ENCODE data around the gene CCL25.
"Not testable (repeated sequence)": the region's sequence is repeated elsewhere in the genome, so short reads cannot be mapped to it uniquely, and the experiment has no call there.

The CCL25 gene

GRCh38 chr19:8052464-8052859 is at the start of gene CCL25:
TSS of gene CCL25 (plus strand) at chr19:8052760. CDS start at chr19:8053050, 290 bp downstream.
- DNase-seq (ENCODE audit: low spot score), result no peak

DNA sequence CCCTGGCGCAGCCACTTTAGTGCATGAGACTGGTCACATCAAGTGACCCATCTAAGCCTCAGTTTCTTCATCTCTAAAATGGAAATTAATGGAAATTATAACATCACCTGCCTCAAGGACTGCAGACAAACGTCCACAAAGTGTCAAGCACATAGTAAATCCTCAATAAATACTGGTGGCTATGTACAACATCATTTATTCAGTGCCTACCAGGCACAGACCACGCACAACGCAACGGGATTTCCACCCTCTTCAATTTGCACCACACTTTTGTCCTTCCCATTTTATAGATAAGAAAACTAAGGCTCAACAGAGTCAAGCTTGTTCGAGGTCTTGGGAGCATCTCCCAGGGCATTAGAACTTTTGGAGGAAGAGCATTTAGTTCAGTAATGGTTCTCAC is 48.6 kb upstream of the CCL25 start:
- DNase-seq (ENCODE audit: low spot score), result no peak

GRCh38 chr19:8004723-8005513 is 47.6 kb upstream of the CCL25 start:
- peak; percentile 66 for DNase-seq (ENCODE audit: low spot score)

DNA sequence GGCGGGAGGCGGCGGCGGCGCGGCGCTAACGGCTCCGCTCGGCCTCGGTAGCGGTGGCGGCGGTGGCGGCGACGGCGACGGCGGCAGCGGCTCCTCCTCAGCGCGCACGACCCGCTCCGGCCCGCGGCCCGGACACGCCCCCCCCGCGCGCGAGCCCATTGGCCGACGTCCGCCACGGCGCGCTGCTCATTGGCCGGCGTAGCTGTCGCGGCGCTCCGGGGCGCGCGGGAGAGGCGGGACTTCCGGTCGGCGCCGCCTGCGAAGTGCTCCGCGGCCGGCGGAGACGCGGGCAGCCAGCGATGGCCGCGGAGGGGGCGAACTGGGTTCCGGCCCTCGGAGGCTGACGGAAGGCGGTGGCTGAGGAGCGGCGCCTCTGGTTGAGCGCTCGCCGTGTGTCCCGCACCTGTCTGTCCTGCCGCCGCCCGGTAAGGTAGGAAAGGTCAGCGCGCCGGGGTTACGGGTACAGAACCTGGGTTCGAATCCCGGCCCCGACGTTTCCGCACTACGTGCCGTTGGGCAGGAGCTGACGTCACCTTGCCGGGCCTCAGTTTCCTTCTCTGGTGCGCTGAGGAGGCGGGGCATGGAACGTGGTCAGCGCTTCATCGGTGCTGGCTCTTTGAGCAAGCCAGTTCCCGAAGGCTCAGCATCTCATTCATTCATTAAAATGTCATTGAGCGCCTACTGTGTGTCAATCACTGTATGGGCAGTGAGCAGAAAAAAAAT is 46.9 kb upstream of the CCL25 start, which contains the start of gene ELAVL1:
ELAVL1 (minus strand) TSS at position 108 of the 723 bp plus-strand sequence. CDS start 13,826 bp downstream, outside the sequence.
- peak; percentile 98 for DNase-seq (ENCODE audit: low spot score)

GRCh38 chr19:8017808-8018207 is 34.8 kb upstream of the CCL25 start:
- no peak for DNase-seq (ENCODE audit: low spot score)

DNA sequence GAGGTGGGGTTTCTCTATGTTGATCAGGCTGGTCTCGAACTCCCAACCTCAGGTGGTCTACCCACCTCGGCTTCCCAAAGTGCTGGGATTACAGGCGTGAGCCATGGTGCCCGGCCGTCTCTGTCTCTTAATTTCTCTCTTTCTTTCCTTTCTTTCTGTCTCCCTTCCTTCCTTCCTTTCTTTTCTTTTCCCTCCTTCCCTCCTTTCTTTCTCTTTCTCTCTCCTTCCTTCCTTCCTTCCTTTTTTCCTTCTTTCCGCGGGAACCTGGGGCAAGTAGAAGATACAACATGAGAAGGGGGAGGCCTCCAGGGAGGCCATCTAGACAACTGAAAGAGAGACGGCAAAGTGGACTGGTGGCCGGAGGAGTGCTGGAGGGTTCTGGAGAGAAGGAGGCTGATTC is 31.9 kb upstream of the CCL25 start:
- DNase-seq (ENCODE audit: low spot score), result no peak

DNA sequence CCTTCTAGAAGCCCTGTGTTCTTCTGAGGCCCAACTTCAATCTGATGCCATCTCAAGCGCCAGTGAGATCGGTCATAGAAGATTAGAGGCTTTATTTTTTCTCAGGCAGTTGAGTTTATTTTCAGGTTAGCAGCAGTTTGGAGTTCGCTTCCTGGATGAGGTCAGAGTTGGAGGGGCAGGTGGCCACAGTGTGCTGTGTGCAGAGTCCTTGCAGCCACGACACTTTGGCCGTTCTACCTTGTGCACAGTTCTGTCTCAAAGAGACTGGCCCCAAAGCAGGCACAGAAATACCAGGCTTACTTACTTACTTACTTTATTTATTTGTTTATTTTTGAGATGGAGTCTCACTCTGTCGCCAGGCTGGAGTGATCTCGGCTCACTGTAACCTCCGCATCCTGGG is 31.2 kb upstream of the CCL25 start:
- no peak for DNase-seq (ENCODE audit: low spot score)

- no peak for DNase-seq (ENCODE audit: low spot score)
Observed at GRCh38 chr19:8022275-8022674, 30.3 kb upstream of the CCL25 start.

GRCh38 chr19:8023371-8023770 is 29.2 kb upstream of the CCL25 start:
- DNase-seq (ENCODE audit: low spot score), result no peak

- not testable (repeated sequence) for DNase-seq (ENCODE audit: low spot score)
Observed at GRCh38 chr19:8024256-8024655, 28.3 kb upstream of the CCL25 start.

DNA sequence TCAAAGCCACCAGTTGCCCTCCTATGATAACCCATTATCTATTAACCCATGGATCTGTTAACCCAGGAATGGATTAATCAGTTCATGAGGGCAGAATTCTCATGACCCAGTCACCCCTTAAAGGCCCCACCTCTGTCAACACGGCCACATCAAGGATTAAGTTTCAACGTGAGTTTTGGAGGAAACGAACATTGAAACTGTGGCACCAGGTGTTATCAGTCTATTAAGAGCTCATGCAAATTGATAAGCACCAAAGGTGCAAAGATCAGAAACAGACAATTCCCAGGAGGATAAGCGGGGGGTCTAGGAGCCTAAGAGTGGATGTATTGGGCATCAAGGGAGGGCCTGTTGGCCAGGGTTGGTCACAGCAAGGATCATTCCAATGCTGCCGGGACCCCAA is 27.2 kb upstream of the CCL25 start:
- no peak for DNase-seq (ENCODE audit: low spot score)

GRCh38 chr19:8028951-8029491 is 23.5 kb upstream of the CCL25 start:
- peak; percentile 59 for DNase-seq (ENCODE audit: low spot score)

DNA sequence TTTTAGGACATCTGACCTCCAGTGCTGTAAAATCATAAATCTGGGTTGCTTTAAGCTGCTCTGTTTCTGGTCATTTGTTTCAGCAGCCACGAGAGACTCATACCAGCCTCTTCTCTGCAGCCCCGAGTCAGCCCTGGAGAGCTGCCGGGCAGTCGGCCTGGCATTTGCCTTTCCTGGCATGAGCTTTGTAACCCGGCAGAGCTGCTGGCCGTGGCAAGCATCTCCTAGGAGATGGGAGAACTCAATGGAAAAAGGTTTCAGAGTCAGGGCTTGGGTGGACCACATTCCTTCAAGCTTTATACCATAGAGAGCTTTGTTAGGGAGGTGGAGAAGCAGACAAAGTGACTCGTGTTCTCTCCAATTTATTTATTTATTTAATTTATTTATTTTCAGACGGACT is 21.6 kb upstream of the CCL25 start:
- peak; percentile 24 for DNase-seq (ENCODE audit: low spot score)

- not testable (repeated sequence) for DNase-seq (ENCODE audit: low spot score)
Observed at GRCh38 chr19:8033287-8034177, 19.0 kb upstream of the CCL25 start.

DNA sequence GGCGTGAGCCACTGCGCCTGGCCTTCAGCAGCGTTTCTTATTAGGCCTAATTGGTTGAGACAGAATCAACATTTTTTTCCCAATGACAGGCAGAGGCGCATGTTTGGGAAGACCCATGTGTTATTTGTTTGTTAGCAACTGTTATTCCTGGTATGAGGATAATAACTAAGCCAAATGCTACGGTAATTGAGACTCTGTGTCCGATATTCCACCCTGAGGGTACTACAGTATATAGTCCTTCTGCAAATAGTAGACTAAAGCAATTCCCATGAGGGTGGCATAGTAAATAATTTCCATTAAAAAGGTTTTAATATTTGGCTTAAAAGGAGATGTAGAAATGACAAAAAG is 18.4 kb upstream of the CCL25 start:
- no peak for DNase-seq (ENCODE audit: low spot score)

DNA sequence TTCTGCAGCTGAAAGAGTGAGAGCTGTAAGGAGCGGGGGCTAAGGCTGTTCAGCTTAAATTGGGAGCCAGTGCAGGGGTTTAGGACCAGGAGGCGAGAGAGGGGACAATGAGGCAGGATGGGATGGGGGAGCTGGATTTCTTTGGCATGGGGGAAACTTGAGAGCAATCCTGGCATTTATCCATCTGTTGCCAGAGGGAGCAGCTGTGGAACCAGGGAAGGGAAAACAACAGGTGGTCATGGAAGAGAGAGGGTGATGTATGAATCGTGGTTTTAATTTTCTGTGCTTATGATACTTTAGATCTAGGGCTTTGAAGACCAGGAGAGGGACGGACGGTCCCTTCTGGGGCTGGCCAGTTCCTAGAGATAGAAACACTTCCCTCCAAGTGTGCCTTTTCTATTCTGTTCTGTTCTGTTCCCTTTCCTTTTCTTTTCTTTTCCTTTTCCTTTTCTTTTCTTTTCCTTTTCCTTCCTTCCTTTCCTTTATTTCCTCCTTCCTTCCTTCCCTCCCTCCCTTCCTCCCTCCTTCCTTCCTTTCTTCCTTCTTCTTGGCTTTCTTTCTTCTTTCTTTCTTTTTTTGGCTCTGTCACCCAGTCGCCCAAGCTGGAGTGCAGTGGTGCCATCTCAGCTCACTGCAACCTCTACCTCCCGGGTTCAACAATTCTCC is 16.0 kb upstream of the CCL25 start:
- no peak for DNase-seq (ENCODE audit: low spot score)

DNA sequence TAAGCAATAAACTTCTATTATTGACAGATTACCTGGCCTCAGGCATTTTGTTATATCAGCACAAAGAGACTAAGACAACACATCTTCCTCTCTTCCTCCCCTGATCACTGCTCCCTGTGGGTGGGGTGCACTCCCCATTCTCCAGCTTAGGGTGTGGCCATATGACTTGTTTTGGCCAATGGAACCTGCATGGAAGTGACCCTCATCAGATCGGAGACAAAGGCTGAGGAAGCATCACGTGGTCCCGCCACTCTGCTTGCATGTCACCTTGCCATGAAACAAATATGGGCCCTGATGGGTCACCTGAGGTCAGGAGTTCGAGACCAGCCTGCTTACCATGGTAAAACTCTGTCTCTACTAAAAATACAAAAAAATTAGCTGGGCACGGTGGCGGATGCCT is 13.7 kb upstream of the CCL25 start:
- no peak for DNase-seq (ENCODE audit: low spot score)

DNA sequence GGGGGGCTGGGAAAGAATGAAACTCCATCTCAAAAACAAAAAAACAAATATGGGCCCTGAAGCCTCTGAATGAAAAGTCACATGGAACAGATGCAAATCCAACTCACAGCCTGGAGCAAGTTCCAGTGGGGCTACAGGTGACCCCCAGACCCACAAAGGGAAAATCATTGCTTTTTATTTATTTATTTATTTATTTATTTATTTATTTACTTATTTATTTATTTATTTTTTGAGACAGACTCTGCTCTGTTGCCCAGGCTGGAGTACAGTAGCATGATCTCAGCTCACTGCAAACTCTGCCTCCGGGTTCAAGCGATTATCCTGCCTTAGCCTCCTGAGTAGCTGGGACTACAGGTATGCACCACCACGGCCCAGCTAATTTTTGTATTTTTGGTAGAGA is 13.3 kb upstream of the CCL25 start:
- DNase-seq (ENCODE audit: low spot score), result no peak

DNA sequence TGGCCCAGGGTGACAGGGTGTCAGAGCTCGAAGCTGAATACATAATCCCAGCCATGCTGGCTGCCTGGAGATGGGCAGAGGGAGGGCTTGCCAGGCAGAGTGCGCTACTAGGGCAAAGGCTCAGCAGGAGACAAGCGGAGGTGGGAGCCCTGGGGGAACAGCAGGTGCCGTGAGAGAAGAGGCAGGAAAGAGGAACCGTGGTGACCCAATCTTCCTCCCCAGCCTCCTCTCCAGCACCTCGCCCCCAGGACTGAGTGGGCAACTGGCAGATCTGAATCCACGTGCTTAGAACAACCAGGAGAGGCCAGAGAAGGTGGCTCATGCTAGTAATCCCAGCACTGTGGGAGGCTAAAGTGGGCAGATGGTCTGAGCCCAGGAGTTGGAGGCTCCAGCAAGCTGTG is 11.0 kb upstream of the CCL25 start:
- DNase-seq (ENCODE audit: low spot score), result no peak

DNA sequence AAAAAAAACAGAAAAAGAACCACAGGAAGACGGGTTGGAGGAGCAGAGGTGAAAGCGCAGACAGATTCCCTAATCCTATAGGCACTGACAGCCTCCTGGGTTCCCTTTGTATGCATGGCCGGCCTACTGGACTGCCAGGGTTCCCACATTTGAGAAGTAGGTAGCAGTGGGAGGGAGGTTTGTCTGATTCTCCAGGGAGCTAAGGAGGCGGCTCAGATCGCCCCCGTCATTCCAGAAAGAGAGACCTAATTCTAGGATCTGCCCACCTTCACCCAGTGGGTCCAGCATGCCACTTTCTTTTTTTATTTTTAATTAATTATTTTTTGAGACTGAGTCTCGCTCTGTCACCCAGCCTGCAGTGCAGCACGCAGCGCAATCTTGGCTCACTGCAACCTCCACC is 9.7 kb upstream of the CCL25 start:
- no peak for DNase-seq (ENCODE audit: low spot score)

DNA sequence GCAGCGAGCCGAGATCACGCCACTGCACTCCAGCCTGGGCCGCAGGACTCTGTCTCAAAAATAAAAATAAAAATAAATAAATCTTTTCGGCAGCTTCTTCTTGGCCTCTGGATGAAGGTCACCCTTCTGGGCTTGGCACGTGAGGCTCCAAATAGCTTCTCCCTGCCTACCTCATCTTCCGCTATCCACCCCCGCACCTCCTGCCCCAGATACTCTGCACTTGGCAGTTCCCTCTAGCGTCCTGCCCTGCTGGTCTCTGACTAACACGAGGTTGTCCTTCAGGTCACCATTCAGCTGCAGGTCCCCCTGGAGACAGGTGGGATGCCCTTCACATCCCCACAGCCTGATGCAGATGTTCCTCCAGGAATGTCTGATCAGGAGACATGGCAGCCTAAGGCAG is 8.5 kb upstream of the CCL25 start:
- DNase-seq (ENCODE audit: low spot score), result no peak

All from AG20443 (cell line).